WERI-Rb-1 (cell line): ENCODE measurements around the gene TMED4.

Experiments
- DNase-seq: peaks from one replicate; pipeline ENCODE4 v3.0.0-alpha.2; 2020
- H3K27ac ChIP-seq: fragments of 250-450 bp; sonication (Bioruptor Pico); 2 replicates; pipeline ENCODE4 v1.5.1; 2020; ENCODE audit warnings: mild to moderate bottlenecking, moderate library complexity
- H3K27me3 ChIP-seq: fragments of 250-450 bp; sonication (Bioruptor Pico); 2 replicates; pipeline ENCODE4 v1.5.1; 2021; ENCODE audit warnings: mild to moderate bottlenecking, low read depth, moderate library complexity; ENCODE audit not compliant: insufficient read depth, severe bottlenecking
- H3K36me3 ChIP-seq: fragments of 250-450 bp; sonication (Bioruptor Pico); 2 replicates; pipeline ENCODE4 v1.5.1; 2020; ENCODE audit warnings: mild to moderate bottlenecking, moderate library complexity
- H3K4me3 ChIP-seq: 2 replicates; pipeline ENCODE4 v1.5.1; 2011; ENCODE audit warnings: low read depth, mild to moderate bottlenecking, control low read depth, low read length
- H3K9me3 ChIP-seq: fragments of 250-450 bp; sonication (Bioruptor Pico); 2 replicates; pipeline ENCODE4 v1.5.1; 2021; ENCODE audit warnings: mild to moderate bottlenecking, moderate library complexity; ENCODE audit not compliant: severe bottlenecking
- CTCF ChIP-seq: IDR thresholded peaks from 2 replicates; pipeline ENCODE4 v1.5.1; 2011; ENCODE audit warnings: low read depth, mild to moderate bottlenecking, control low read depth, inconsistent platforms, low read length

Gene TMED4

GRCh38 chr7:44541028-44541869, 40.8 kb downstream of the TMED4 start, which contains the start of gene NPC1L1:
Gene NPC1L1, minus strand, starts transcription at chr7:44541330. Its CDS starts 71 bp downstream, at chr7:44541259.
- no peaks in the 10 kb centered on the region for H3K27me3 ChIP-seq
- no peak within 1 kb of the TSS for H3K4me3 ChIP-seq
- no peak within 1 kb of the TSS for H3K27ac ChIP-seq
- no peak for TF ChIP-seq CTCF
- no peaks in the 10 kb centered on the region for H3K9me3 ChIP-seq
- no peaks in the 10 kb centered on the region for H3K36me3 ChIP-seq
- no peak for DNase-seq

- no peak for TF ChIP-seq CTCF
- Histone ChIP-seq H3K9me3 (no peaks in the 10 kb centered on the region), H3K27me3 (no peaks in the 10 kb centered on the region), H3K36me3 (no peaks in the 10 kb centered on the region), H3K27ac (no peak overlapping the region), H3K4me3 (no peak overlapping the region)
- no peak for DNase-seq
Observed at GRCh38 chr7:44540592-44541027, 41.4 kb downstream of the TMED4 start.

GRCh38 chr7:44539669-44540506, 42.1 kb downstream of the TMED4 start:
- TF ChIP-seq CTCF = no peak
- H3K27ac ChIP-seq = no peak overlapping the region
- no peaks in the 10 kb centered on the region for H3K36me3 ChIP-seq
- H3K27me3 ChIP-seq = no peaks in the 10 kb centered on the region
- no peaks in the 10 kb centered on the region for H3K9me3 ChIP-seq
- no peak overlapping the region for H3K4me3 ChIP-seq
- no peak for DNase-seq

GRCh38 chr7:44538798-44539668, 43.0 kb downstream of the TMED4 start:
- H3K27me3 ChIP-seq = no peaks in the 10 kb centered on the region
- no peaks in the 10 kb centered on the region for H3K36me3 ChIP-seq
- TF ChIP-seq CTCF = no peak
- H3K4me3 ChIP-seq = no peak overlapping the region
- H3K27ac ChIP-seq = no peak overlapping the region
- no peaks in the 10 kb centered on the region for H3K9me3 ChIP-seq
- DNase-seq = no peak

GRCh38 chr7:44538093-44538797, 43.8 kb downstream of the TMED4 start:
- DNase-seq = no peak
- no peak overlapping the region for H3K4me3 ChIP-seq

More at GRCh38 chr7:44538093-44538797, 43.8 kb downstream of the TMED4 start:
- TF ChIP-seq CTCF = no peak
- Histone ChIP-seq H3K27ac (no peak overlapping the region), H3K27me3 (no peaks in the 10 kb centered on the region), H3K36me3 (no peaks in the 10 kb centered on the region), H3K9me3 (no peaks in the 10 kb centered on the region)
